Testis (tissue), 3 donors: ENCODE data around the gene ZBTB40. TPM values are rescaled to one million over a fixed set of nuclear protein-coding genes. Genes with fewer than 3 reads are reported as not detected.

ENCODE experiments used
- DNase-seq: peaks from one replicate; pipeline ENCODE4 v3.0.0-alpha.2; 2019
- H3K27ac ChIP-seq, 2 donors: fragments of 200-600 bp; sonication (generic); one replicate each; pipeline ENCODE4 v1.5.1; 2019
- H3K27me3 ChIP-seq: fragments of 200-600 bp; sonication (generic); one replicate; pipeline ENCODE4 v1.5.1; 2019
- H3K36me3 ChIP-seq: fragments of 200-600 bp; sonication (generic); one replicate; pipeline ENCODE4 v1.5.1; 2017; ENCODE audit warnings: low read depth; ENCODE audit errors: missing control alignments
- H3K4me1 ChIP-seq: fragments of 200-600 bp; sonication (generic); one replicate; pipeline ENCODE4 v1.5.1; 2019
- H3K4me3 ChIP-seq, 2 donors: fragments of 200-600 bp; sonication (generic); one replicate each; pipeline ENCODE4 v1.5.1; 2017 to 2019
- H3K9me3 ChIP-seq: fragments of 200-600 bp; sonication (generic); one replicate; pipeline ENCODE4 v1.5.1; 2017
- CTCF ChIP-seq, 3 experiments: fragments of 450-650 bp in 2 of 3; fragments of 200-600 bp in 1 of 3; sonication (generic) in 1 of 3; IDR thresholded peaks; one replicate each; pipeline ENCODE4 v1.5.1; 2016 to 2019; ENCODE audit warnings: antibody characterized with exemption in 3 of 3, mild to moderate bottlenecking in 2 of 3, moderate library complexity in 1 of 3
- POLR2A ChIP-seq: fragments of 450-650 bp; IDR thresholded peaks from one replicate; pipeline ENCODE4 v1.6.1; 2017; ENCODE audit warnings: antibody characterized with exemption, mild to moderate bottlenecking, moderate library complexity
- WGBS, 2 donors: methylation state at CpG; one replicate each; pipeline ENCODE4 v1.1.5; 2018; 5-methylcytosine and 5-hydroxymethylcytosine counted together
- intact Hi-C: fragments of 100-400 bp; cut with DNase I; formaldehyde crosslinking; loops from one replicate; pipeline ENCODE4 v1.15.1; 2023; ENCODE audit warnings: low total_unique reads
- polyA plus RNA-seq: library from polyadenylated mRNA; stranded (reverse); fragments of 350-450 nt; fragmentation: Illumina TruSeq; extraction: RNeasy Lipid Tissue Mini Kit (QIAGEN cat#74804); gene quantifications from one replicate; pipeline ENCODE4 v1.2.3, GENCODE V29; 2014; ENCODE audit warnings: low read depth, low replicate concordance; ENCODE audit not compliant: insufficient read depth
- total RNA-seq, 2 donors: library from RNA; depleted of rRNA; stranded (reverse); fragments of >200 nt; gene quantifications; one replicate each; pipeline ENCODE4 v1.2.3, GENCODE V29; 2016

ZBTB40 gene
- total and polyA plus RNA-seq, 3 donors from 2014 or later: 15.6 to 28.6 (median 28.1) TPM

- Histone ChIP-seq H3K4me3 (no peak overlapping the region), H3K9me3 (no peaks in the 10 kb centered on the region), H3K27ac (no peak overlapping the region), H3K4me1 (no peaks in the 10 kb centered on the region), H3K27me3 (no peaks in the 10 kb centered on the region), H3K36me3 (no peaks in the 10 kb centered on the region)
- WGBS, 2 donors: 55 to 61% methylated on average over 13 of the region's 13 CpGs
- intact Hi-C loops: no loop called here
- TF ChIP-seq POLR2A (no peak), CTCF (IDR thresholded peaks at IDR 0.05) (no peak)
- DNase-seq: no peak
Measured at GRCh38 chr1:22545141-22545540, 93.5 kb downstream of the ZBTB40 start.

- Histone ChIP-seq H3K4me1 (no peaks in the 10 kb centered on the region), H3K36me3 (no peaks in the 10 kb centered on the region), H3K9me3 (no peaks in the 10 kb centered on the region), H3K27ac (no peak overlapping the region), H3K4me3 (no peak overlapping the region), H3K27me3 (no peaks in the 10 kb centered on the region)
- intact Hi-C loops: no loop called here
- 80 to 83% methylated on average over 6 of the region's 6 CpGs for WGBS, 2 donors
- TF ChIP-seq CTCF (IDR thresholded peaks at IDR 0.05) (no peak), POLR2A (no peak)
- no peak for DNase-seq
Measured at GRCh38 chr1:22547186-22547817, 95.7 kb downstream of the ZBTB40 start.

- Histone ChIP-seq H3K36me3 (no peaks in the 10 kb centered on the region), H3K27ac (no peak overlapping the region), H3K4me1 (no peaks in the 10 kb centered on the region), H3K9me3 (no peaks in the 10 kb centered on the region), H3K27me3 (no peaks in the 10 kb centered on the region), H3K4me3 (no peak overlapping the region)
- DNase-seq: no peak
- intact Hi-C loops: no loop called here
- TF ChIP-seq CTCF (IDR thresholded peaks at IDR 0.05) (no peak), POLR2A (no peak)
- WGBS, 2 donors: 31 to 33% methylated on average over 11 to 12 of the region's 12 CpGs
Measured at GRCh38 chr1:22547818-22548462, 96.3 kb downstream of the ZBTB40 start.

- H3K4me1 ChIP-seq: peaks cover 5% of the 10 kb centered on the region
- no peaks in the 10 kb centered on the region for H3K27me3 ChIP-seq
- WGBS, 2 donors: 91 to 97% methylated on average over 6 to 11 of the region's 11 CpGs
- DNase-seq: no peak
- TF ChIP-seq POLR2A: no peak
- TF ChIP-seq CTCF (IDR thresholded peaks at IDR 0.05): no peak
- intact Hi-C loops: no loop called here
- no peak overlapping the region for H3K27ac ChIP-seq
- no peaks in the 10 kb centered on the region for H3K9me3 ChIP-seq
- no peak overlapping the region for H3K4me3 ChIP-seq
- no peaks in the 10 kb centered on the region for H3K36me3 ChIP-seq
Measured at GRCh38 chr1:22550021-22550420, 98.4 kb downstream of the ZBTB40 start.

GRCh38 chr1:22551591-22551990, 99.9 kb downstream of the ZBTB40 start:
- WGBS, 2 donors: 84 to 86% methylated on average over 17 of the region's 17 CpGs
- Histone ChIP-seq H3K36me3 (no peaks in the 10 kb centered on the region), H3K4me3 (no peak overlapping the region), H3K4me1 (peaks cover 11% of the 10 kb centered on the region), H3K27ac (no peak overlapping the region), H3K27me3 (no peaks in the 10 kb centered on the region), H3K9me3 (no peaks in the 10 kb centered on the region)
- DNase-seq: no peak
- intact Hi-C loops: no loop called here
- TF ChIP-seq CTCF (IDR thresholded peaks at IDR 0.05) (no peak), POLR2A (no peak)
